ENCODE data around the gene KRT86. TPM values are rescaled to one million over a fixed set of nuclear protein-coding genes. Genes with fewer than 3 reads are reported as not detected.
A peak's percentile ranks its signal among the peaks of the same experiment; 100 is the strongest.

KRT86 gene
- polyA plus RNA-seq, 2 of the 4 experiments (the other 2 are of a cell fraction): 23.5 to 378 TPM

DNA sequence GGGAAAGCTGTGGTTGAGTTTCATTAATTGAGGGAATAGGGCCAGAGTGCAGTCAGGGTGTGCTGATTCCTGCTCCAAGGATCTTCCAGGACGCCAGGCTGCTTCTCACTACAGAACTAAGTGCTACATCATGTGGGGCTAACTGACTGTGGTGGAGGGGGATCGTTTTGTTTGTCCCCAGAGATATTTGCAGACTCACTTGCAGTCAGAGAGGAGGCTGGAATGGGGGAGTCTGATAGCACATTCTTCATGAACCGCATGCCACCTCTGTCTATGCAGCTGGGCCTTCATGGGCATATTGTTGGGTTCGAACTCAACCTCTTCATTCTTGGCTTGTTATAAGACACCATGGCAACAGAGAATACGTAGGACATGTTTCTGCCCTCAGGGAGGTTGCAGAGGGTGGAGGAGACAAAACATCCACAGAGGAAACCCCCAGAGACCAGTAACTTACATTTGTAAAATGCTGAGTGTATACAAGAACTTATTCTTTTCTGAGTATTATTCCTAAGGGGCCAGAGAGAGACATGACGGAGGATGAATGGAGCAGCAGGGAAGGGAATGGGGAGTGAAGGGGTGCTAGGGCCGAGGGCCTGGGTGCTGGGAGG lies 28.4 kb upstream of the KRT86 start:
- H3K4me1 ChIP-seq: peaks cover 99% of the 10 kb centered on the region
- 41% methylated on average over 7 of the region's 7 CpGs for WGBS (ENCODE audit: missing lambda C conversion rate)
- no peaks in the 10 kb centered on the region for H3K9me3 ChIP-seq
- no peak for ATAC-seq
- ChIA-PET POLR2A (interaction anchor here (1.0 to 18.5 kb wide), 9 partner anchors 12 to 633 kb away, joined by 3 to 383 read pairs (median 5); partner anchors contain the start of genes KRT7, KRT80 and KRT86), CTCF (interaction anchor here (0.6 to 14.8 kb wide), 15 partner anchors 8 to 105 kb away, joined by 3 to 321 read pairs (median 15); partner anchors contain the start of genes KRT7, KRT80 and KRT86)
- H3K4me2 ChIP-seq: peak overlapping the region; percentile 99
- no peak for FAIRE-seq
- peak overlapping the region; percentile 13; the same call in 1 of the 3 replicates for H3K4me3 ChIP-seq
- peak in 1 of 2 experiments; percentile 65 for DNase-seq (ENCODE audit: low read depth in 1 of 2, low spot score in 1 of 2)
- peak overlapping the region; percentile 92 to 97 for H3K27ac ChIP-seq
- TF ChIP-seq, protein P1, sequence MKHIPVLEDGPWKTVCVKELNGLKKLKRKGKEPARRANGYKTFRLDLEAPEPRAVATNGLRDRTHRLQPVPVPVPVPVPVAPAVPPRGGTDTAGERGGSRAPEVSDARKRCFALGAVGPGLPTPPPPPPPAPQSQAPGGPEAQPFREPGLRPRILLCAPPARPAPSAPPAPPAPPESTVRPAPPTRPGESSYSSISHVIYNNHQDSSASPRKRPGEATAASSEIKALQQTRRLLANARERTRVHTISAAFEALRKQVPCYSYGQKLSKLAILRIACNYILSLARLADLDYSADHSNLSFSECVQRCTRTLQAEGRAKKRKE (CRISPR knock-in tag; IDR thresholded peaks at IDR 0.05; ENCODE audit: low read depth): 0 out of 2 replicates have a peak, but pooled peaks have one; percentile 16
- TF ChIP-seq JUN (IDR thresholded peaks at IDR 0.05) (peak in 1 of 2 experiments; percentile 73; a peak in 1 of 5 replicates), POLR2AphosphoS2 (conservative IDR thresholded peaks at IDR 0.05; ENCODE audit: low read length) (peak; percentile 63; the same call in 1 of the 2 replicates), GATA3 (IDR thresholded peaks at IDR 0.05; ENCODE audit: borderline replicate concordance) (peak; percentile 45), FOXS1 (CRISPR knock-in tag; IDR thresholded peaks at IDR 0.05) (no peak), CHD2 (IDR thresholded peaks at IDR 0.05; ENCODE audit: low read length, partially characterized antibody) (peak; percentile 6), TP53 (CRISPR knock-in tag; IDR thresholded peaks at IDR 0.05) (0 out of 2 replicates have a peak, but pooled peaks have one; percentile 8), ZC3H11A (IDR thresholded peaks at IDR 0.05) (no peak)
- TF ChIP-seq, protein P2, sequence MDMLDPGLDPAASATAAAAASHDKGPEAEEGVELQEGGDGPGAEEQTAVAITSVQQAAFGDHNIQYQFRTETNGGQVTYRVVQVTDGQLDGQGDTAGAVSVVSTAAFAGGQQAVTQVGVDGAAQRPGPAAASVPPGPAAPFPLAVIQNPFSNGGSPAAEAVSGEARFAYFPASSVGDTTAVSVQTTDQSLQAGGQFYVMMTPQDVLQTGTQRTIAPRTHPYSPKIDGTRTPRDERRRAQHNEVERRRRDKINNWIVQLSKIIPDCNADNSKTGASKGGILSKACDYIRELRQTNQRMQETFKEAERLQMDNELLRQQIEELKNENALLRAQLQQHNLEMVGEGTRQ (IDR thresholded peaks at IDR 0.05): no peak

DNA sequence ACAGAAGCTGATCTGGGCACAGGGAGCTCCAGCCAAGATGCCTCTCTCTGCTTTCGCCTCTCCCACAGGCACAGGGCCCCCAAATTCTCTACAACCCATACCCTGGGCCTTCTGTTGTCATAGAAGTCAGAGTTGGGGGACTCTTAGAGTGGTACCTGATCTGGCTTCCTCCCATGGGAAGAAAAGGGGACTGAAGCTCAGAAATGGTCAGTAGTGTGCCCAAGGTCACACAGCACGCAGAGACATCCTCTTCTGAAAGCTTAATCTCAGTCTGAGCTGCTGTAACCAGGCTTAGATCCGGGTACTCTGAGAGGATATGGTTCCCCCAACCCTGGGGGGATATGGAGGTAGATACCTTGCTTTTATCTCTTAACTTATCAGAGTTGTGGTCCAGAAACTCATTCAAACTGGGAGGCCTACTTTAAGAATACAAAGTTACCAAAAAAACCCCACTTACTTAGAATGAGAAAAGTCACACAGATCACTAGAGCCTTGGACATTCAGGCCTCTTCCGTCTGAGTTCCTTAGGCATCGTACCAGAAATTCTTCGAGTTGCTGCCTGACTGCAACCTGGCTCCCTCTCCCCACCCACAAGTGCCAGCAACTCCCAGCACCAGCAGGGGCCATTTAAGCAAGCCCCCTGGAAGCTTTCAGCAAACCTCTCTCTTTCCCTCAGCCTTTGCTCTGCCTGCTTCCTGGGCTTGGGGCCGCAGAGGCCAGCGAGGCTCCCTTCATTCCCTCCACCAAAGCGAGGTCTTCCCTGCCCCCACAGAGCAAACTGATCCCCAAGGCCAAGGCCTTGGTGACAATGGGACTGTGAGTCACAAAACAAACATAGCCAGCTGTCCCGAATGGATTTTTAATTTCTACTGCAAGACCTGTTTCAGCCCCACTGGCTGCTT lies 27.5 kb upstream of the KRT86 start:
- POLR2A ChIA-PET: interaction anchor here (1.0 to 18.5 kb wide), 8 partner anchors 9 to 633 kb away, joined by 3 to 383 read pairs (median 6); partner anchors contain the start of genes KRT7 and KRT86
- H3K4me3 ChIP-seq: peak overlapping the region; percentile 13; the same call in 1 of the 3 replicates
- CTCF ChIA-PET: interaction anchor here (0.6 to 14.8 kb wide), 12 partner anchors 7 to 633 kb away, joined by 3 to 321 read pairs (median 14); partner anchors contain the start of genes KRT7, KRT80 and KRT86
- DNase-seq (ENCODE audit: low read depth in 1 of 2, low spot score in 1 of 2) (peak; percentile 58 to 80), FAIRE-seq (peak; percentile 59), ATAC-seq (no peak)
- peak overlapping the region; percentile 92 to 97 for H3K27ac ChIP-seq
- peak overlapping the region; percentile 99 for H3K4me2 ChIP-seq
- H3K9me3 ChIP-seq: no peaks in the 10 kb centered on the region
- H3K4me1 ChIP-seq: peaks cover 99% of the 10 kb centered on the region
- WGBS (ENCODE audit: missing lambda C conversion rate): 16% methylated on average over 10 of the region's 10 CpGs
- TF ChIP-seq PHF8 (IDR thresholded peaks at IDR 0.05; ENCODE audit: borderline replicate concordance, low read depth) (no peak), JUN (IDR thresholded peaks at IDR 0.05) (peak; percentile 62 to 85; a peak in 2 of 5 replicates), EP300 (IDR thresholded peaks at IDR 0.05) (peak; percentile 56 to 67; a peak in 3 of 5 replicates), HOXA7 (CRISPR knock-in tag; IDR thresholded peaks at IDR 0.05) (peak; percentile 82), GATA3 (IDR thresholded peaks at IDR 0.05; ENCODE audit: borderline replicate concordance) (peak; percentile 83), ZC3H11A (IDR thresholded peaks at IDR 0.05) (no peak), RARB (CRISPR knock-in tag; IDR thresholded peaks at IDR 0.05) (no peak), FOXS1 (CRISPR knock-in tag; IDR thresholded peaks at IDR 0.05) (peak; percentile 92), RAD21 (conservative IDR thresholded peaks at IDR 0.05 in 1 of 2, IDR thresholded peaks at IDR 0.05 in 1 of 2) (peak in 1 of 2 experiments; percentile 14; a peak in 1 of 5 replicates), ZFP36 (IDR thresholded peaks at IDR 0.05; ENCODE audit: borderline replicate concordance, partially characterized antibody) (peak; percentile 46), ESRRA (IDR thresholded peaks at IDR 0.05; ENCODE audit: borderline replicate concordance, low read length) (no peak), ZNF302 (CRISPR knock-in tag; IDR thresholded peaks at IDR 0.05) (peak; percentile 58; the same call in 1 of the 2 replicates), RCOR1 (IDR thresholded peaks at IDR 0.05; ENCODE audit: low read depth, low read length) (no peak)
- TF ChIP-seq, protein P3, sequence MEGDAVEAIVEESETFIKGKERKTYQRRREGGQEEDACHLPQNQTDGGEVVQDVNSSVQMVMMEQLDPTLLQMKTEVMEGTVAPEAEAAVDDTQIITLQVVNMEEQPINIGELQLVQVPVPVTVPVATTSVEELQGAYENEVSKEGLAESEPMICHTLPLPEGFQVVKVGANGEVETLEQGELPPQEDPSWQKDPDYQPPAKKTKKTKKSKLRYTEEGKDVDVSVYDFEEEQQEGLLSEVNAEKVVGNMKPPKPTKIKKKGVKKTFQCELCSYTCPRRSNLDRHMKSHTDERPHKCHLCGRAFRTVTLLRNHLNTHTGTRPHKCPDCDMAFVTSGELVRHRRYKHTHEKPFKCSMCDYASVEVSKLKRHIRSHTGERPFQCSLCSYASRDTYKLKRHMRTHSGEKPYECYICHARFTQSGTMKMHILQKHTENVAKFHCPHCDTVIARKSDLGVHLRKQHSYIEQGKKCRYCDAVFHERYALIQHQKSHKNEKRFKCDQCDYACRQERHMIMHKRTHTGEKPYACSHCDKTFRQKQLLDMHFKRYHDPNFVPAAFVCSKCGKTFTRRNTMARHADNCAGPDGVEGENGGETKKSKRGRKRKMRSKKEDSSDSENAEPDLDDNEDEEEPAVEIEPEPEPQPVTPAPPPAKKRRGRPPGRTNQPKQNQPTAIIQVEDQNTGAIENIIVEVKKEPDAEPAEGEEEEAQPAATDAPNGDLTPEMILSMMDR (IDR thresholded peaks at IDR 0.05): no peak
- TF ChIP-seq, protein P4, sequence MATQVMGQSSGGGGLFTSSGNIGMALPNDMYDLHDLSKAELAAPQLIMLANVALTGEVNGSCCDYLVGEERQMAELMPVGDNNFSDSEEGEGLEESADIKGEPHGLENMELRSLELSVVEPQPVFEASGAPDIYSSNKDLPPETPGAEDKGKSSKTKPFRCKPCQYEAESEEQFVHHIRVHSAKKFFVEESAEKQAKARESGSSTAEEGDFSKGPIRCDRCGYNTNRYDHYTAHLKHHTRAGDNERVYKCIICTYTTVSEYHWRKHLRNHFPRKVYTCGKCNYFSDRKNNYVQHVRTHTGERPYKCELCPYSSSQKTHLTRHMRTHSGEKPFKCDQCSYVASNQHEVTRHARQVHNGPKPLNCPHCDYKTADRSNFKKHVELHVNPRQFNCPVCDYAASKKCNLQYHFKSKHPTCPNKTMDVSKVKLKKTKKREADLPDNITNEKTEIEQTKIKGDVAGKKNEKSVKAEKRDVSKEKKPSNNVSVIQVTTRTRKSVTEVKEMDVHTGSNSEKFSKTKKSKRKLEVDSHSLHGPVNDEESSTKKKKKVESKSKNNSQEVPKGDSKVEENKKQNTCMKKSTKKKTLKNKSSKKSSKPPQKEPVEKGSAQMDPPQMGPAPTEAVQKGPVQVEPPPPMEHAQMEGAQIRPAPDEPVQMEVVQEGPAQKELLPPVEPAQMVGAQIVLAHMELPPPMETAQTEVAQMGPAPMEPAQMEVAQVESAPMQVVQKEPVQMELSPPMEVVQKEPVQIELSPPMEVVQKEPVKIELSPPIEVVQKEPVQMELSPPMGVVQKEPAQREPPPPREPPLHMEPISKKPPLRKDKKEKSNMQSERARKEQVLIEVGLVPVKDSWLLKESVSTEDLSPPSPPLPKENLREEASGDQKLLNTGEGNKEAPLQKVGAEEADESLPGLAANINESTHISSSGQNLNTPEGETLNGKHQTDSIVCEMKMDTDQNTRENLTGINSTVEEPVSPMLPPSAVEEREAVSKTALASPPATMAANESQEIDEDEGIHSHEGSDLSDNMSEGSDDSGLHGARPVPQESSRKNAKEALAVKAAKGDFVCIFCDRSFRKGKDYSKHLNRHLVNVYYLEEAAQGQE (IDR thresholded peaks at IDR 0.05): no peak
- TF ChIP-seq, protein P5, sequence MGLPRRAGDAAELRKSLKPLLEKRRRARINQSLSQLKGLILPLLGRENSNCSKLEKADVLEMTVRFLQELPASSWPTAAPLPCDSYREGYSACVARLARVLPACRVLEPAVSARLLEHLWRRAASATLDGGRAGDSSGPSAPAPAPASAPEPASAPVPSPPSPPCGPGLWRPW (IDR thresholded peaks at IDR 0.05): no peak
- TF ChIP-seq, protein P6, sequence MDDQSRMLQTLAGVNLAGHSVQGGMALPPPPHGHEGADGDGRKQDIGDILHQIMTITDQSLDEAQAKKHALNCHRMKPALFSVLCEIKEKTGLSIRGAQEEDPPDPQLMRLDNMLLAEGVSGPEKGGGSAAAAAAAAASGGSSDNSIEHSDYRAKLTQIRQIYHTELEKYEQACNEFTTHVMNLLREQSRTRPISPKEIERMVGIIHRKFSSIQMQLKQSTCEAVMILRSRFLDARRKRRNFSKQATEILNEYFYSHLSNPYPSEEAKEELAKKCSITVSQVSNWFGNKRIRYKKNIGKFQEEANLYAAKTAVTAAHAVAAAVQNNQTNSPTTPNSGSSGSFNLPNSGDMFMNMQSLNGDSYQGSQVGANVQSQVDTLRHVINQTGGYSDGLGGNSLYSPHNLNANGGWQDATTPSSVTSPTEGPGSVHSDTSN (IDR thresholded peaks at IDR 0.05): peak; percentile 82
- TF ChIP-seq, protein P7, sequence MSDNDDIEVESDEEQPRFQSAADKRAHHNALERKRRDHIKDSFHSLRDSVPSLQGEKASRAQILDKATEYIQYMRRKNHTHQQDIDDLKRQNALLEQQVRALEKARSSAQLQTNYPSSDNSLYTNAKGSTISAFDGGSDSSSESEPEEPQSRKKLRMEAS (IDR thresholded peaks at IDR 0.05): peak; percentile 41
